Erythroblast (primary cell): Measurements from ENCODE around the gene SF3A1.
A peak's percentile ranks its signal among the peaks of the same experiment; 100 is the strongest.
"Not testable (repeated sequence)": the region's sequence is repeated elsewhere in the genome, so short reads cannot be mapped to it uniquely, and the experiment has no call there.

Experiments used
- DNase-seq, 2 experiments: peaks; one replicate each; lab custom pipeline; 2025; lab: John Stamatoyannopoulos, UW
- GATA1 ChIP-seq: IDR thresholded peaks from 2 replicates; pipeline ENCODE4 v1.6.1; 2011; ENCODE audit warnings: low read depth, mild to moderate bottlenecking, control low read depth, low read length, moderate library complexity
- POLR2A ChIP-seq: IDR thresholded peaks from 2 replicates; pipeline ENCODE4 v1.6.1; 2011; ENCODE audit warnings: mild to moderate bottlenecking, low read length

SF3A1 gene, protein sequence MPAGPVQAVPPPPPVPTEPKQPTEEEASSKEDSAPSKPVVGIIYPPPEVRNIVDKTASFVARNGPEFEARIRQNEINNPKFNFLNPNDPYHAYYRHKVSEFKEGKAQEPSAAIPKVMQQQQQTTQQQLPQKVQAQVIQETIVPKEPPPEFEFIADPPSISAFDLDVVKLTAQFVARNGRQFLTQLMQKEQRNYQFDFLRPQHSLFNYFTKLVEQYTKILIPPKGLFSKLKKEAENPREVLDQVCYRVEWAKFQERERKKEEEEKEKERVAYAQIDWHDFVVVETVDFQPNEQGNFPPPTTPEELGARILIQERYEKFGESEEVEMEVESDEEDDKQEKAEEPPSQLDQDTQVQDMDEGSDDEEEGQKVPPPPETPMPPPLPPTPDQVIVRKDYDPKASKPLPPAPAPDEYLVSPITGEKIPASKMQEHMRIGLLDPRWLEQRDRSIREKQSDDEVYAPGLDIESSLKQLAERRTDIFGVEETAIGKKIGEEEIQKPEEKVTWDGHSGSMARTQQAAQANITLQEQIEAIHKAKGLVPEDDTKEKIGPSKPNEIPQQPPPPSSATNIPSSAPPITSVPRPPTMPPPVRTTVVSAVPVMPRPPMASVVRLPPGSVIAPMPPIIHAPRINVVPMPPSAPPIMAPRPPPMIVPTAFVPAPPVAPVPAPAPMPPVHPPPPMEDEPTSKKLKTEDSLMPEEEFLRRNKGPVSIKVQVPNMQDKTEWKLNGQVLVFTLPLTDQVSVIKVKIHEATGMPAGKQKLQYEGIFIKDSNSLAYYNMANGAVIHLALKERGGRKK

DNA sequence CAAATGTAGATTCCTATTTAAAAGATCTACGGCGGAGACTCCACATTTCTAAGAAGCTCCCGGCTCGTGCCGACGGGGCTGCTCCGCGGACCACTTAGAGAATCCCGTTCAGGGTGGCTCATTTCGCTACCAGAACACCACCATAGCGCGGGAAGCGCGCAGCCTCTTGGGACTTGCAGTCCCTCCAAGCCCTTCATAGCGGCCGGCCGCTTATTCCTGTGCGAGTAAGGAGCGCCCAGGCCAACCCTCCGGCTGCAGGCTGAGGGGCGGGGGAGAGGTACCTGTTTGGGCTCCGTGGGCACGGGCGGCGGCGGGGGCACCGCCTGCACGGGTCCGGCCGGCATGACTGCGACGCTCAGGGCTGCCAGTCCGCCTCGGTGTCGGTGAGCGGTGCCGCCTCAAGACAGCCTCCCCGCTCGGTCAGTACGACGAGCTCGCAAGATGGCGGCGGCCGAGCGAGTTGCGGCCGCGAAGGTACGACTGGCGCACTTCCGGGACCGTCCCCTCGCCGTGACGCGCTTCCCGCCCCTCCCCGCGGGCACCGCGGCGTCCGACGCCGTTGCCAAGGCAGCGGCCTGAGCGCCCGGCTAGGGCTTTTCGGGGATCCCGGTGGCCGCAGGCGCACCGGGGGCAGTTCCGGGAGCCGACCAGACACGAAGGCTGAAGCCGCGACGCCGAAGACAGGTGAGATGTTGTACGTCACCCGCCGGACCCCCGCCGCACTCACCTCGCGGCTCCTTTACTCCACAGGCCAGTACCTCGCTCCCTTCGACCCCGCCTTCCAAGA lies at the start of gene SF3A1, which contains the start of gene CCDC157:
Gene SF3A1, minus strand, starts transcription at position 446 of the 787 bp plus-strand sequence. Its CDS starts 102 bp downstream, at position 344.
Gene CCDC157, plus strand, starts transcription at position 559 of the 787 bp plus-strand sequence. CDS start 8,994 bp downstream, outside the sequence.
- peak; percentile 93 to 95 for DNase-seq
- TF ChIP-seq POLR2A = peak; percentile 94
- no peak for TF ChIP-seq GATA1

DNA sequence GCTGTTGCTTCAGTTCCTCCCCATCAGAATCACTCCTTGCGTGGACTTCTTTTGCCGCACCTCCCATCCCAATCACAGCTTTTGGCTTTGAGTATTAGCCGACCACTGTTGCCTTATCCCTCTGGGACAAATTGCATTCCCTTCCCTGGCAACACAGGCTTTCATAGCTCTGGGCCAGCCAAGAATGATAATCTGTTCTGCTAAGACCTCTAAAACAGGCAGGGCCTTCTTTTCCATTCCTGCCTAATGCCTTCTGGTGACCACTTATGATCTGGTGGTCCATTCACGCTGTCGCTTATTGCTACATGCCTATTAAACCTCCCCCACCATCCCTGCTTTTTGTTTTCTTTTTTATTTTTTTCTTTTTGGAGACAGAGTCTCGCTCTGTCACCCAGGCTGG lies 49.7 kb upstream of the SF3A1 start:
- no peak for DNase-seq
- TF ChIP-seq GATA1 (no peak), POLR2A (no peak)

DNA sequence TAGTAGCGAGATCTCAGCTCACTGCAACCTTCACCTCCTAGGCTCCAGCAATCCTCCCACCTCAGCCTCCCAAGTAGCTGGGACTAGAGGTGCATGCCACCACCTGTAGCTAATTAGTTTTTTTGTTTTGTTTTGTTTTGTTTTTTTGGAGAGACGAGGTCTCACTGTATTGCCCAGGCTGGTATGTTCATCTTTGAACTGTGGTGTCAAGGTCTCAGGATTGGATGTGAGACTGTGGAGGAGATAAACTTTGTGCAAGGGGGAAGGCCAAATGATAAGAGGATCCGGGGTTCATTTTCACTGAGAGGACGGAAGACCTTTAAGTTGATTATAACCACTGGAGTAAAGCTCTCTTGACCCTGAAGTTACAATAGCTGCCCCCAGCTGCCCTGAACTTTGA lies 49.0 kb upstream of the SF3A1 start:
- no peak for TF ChIP-seq POLR2A
- no peak for TF ChIP-seq GATA1
- peak in 1 of 2 experiments; percentile 23 for DNase-seq

DNA sequence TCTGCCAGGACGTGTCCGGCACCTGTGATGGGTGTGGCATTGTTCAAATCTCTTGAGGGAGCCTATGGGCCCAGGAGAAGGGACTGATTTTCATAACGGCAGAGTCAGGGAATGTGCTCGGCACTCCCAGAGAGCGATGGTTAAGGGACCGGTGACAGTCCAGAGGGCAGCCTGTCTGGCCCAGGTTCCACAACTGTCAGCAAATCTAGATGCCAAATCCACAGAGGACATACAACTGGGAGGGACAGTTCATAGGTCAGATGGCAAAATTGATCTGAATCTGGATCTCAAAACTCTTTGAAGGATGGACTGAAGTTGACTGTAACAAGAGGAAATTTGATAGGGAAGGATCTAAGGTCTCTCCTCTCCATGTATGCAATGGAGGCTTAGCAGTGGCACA lies 47.6 kb upstream of the SF3A1 start:
- no peak for DNase-seq
- TF ChIP-seq GATA1 (no peak), POLR2A (no peak)

DNA sequence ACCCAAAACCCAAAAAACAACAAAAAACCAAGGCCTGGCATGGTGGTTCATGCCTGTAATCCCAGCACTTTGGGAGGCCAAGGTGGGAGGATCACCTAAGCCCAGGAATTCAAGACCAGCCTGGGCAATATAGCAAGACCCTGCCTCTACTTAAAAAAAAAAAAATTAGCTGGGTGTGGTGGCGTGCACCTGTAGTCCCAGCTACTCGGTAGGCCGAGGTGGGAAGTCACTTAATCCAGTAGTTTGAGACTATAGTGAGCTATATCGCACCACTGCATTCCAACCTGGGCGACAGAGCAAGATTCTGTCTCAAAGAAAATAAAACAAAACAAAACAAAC lies 46.0 kb upstream of the SF3A1 start:
- DNase-seq = not testable (repeated sequence)

DNA sequence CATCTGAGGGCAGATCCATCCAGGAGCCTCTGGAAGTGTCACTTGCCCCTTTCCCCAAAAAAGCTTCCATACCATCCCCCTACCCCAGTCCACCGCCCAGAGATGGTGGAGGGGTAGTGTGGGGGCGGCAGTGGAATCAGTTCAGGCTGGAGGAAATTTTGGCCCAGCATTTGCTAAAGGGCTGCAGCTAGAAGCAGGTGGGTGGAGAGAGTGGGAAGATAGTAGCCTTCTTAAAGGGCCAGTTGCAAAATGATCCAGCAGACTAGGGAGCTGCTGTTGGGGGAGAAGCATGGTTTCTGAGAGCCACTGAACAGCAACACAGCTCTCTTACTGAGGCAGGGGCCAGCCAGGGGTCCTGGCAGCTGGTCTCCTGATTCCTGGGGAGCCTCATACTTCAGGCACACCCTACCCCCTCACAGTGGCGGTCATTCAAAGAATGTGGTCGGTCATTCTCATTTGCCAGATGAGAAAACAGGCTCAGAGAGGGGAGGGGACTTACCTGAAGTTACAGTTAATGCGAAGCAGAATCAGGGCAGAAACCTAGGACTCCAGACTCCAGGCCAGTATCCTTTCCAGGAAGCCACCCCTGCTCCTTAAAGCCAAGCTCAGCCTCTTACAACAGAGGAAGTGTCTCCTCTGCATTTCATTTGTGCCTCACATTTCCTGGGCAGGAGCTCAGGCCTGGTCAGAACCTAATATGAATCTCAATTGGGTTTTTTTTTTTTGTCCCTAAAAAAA lies 45.5 kb upstream of the SF3A1 start:
- no peak for TF ChIP-seq GATA1
- no peak for TF ChIP-seq POLR2A
- peak; percentile 57 to 62 for DNase-seq

DNA sequence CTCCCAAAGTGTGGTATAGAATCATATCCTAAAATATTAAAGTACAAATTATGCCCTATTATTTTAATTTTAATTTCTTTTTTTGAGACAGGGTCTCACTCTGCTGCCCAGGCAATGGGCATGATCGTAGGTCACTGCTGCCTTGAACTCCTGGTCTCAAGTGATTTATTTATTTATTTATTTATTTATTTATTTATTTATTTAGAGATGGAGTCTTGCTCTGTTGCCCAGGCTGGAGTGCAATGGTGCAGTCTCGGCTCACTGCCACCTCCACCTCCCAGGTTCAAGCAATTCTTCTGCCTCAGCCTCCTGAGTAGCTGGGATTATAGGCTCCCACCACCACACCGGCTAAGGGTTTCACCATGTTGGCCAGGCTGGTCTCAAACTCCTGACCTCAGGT lies 44.3 kb upstream of the SF3A1 start:
- not testable (repeated sequence) for DNase-seq

DNA sequence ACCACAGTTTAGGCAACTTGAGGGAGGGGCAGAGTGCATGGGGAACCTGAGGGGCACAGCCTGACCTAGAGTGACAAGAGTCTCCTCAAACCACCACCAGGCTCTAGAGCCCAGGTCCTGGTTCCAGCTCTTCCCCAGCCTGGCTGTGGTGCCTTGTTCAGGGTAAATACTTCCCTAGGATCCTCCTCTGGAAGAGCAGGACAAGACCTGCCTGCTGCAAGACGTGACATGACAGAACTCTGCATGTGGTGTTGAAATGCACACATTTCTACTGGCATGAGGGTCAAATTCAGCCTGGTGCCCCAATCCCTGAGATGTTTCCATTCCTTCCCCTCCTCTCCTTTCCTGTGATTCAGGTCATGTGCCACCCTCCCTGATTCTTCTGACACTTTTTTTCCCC lies 43.5 kb upstream of the SF3A1 start:
- no peak for DNase-seq
- TF ChIP-seq POLR2A (no peak), GATA1 (no peak)

DNA sequence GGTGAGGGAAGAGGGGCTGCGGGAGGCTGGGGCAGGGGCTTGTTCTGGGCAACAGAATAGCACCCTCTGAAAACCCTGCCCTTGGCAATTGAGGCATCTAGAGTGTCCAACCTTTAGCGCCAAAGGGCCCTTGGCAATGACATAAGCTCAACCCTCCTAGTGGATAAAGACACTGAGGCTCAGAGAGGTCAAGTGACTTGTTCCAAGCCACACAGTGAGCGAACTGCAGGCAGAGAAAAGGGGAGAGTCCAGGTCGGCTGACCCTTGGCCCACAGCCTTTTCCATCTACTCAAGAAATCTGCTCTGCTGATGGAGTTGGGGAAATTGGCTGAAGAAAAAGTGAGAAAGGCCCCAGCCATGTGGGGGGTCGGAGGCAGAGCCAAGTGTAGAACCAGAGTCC lies 43.0 kb upstream of the SF3A1 start:
- TF ChIP-seq GATA1 = no peak
- no peak for TF ChIP-seq POLR2A
- DNase-seq = no peak

DNA sequence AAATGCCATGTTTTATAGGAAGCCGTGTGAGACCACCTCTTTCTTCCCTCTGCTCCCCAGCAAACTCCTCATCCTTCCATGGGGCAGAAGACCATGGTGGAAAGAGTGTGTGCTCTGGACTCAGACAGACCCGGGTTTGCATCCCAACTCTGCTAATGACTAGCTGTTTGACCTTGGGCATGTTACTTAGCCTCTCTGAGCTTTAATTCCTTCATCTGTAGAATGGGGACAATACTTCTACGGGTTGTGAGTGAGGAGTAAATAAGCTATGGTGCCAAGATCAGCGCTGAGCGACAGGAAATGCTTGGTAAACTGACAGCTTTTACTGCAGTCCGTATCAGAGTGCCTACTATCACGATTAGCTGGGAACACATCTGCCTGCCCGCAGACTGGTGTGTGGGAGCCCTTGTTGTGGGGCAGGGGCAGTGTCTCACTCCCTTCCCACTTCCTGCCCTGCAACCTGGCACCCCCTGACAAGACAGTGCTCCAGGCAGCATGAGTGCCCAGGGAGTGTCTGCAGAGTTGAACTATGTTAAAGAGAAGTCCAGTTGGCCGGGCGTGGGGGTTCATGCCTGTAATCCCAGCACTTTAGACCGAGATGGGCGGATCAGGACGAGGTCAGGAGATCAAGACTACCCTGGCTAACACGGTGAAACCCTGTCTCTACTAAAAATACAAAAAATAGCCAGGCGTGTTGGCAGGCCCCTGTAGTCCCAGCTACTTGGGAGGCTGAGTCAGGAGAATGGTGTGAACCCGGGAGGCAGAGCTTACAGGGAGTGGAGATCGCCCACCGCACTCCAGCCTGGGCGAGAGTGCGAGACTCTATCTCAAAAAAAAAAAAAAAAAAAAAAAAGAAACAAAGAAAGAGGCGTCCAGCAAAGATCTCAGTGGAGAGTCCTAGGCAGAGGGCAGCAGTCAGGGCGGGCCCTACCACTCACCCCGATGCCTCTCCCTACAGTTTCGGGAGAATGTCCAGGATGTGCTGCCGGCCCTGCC lies 42.3 kb upstream of the SF3A1 start:
- peak in 1 of 2 experiments; percentile 29 for DNase-seq
- no peak for TF ChIP-seq GATA1
- peak; percentile 55 for TF ChIP-seq POLR2A

DNA sequence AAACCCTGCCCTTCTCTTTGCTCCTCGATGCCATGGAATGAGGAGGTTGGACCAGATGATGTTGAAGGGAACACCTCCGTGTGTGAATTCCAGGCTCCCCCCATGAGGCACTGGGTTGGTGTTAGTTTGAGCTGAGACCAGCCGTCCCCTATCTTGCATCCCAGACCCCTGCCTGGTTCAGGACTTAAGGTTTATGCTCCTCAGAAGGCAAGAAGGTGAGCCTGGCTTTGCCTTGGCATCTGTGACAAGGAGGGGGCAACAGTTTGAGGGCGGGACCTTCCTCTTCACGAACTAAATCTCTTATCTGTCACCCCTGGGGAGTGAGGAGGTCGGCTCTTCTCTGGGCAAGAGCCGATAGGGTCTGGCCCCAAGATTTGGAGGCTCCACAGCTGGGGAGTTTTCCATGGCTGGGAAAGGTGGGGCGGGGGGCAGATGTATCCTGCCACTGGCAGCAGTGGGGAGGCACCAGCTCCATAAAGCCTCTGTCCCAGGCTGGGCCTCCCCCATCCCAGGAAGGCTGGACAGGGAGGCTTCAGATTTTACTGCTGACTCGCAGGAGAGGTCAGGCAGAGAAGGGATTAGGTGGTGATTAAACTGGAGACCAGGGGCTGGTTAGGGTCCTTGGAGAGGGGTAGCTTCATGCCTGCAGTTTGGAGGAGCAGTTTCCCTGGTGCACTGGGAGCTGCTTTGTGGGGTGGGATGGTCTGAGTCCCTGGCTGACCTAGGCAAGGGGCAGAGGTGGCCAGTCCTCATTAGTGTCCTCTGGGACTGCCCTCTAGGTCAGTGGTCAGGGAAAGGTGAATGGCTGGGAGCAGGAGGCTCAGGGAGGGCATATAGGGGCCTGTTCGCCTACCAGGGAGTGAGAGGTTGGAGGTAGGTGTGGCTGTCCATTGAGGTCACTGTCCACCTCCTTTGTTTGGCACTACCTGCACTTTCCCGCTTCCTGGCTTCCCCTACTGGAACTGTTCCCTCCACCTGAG lies 41.3 kb upstream of the SF3A1 start:
- peak; percentile 63 to 70 for DNase-seq
- TF ChIP-seq GATA1 (no peak), POLR2A (peak; percentile 41)
